WTC11 (cell line): ENCODE results near the gene FAM171A1. TPM values are rescaled to one million over a fixed set of nuclear protein-coding genes. Genes with fewer than 3 reads are reported as not detected.

Source experiments
- ATAC-seq: fragments of 200-7000 bp; cut with Tn5 transposase; 2 replicates; pipeline ENCODE4 v1.10.0; 2021; ENCODE audit warnings: mild to moderate bottlenecking, moderate library complexity
- CTCF ChIA-PET: fragments of 300-600 bp; sonication (Branson Sonifier 250); formaldehyde crosslinking; loops from one replicate; lab custom pipeline; 2021; ENCODE audit warnings: antibody characterized with exemption; lab: Charles Lee
- POLR2A ChIA-PET: fragments of 350-600 bp; sonication (Branson Sonifier 250); formaldehyde crosslinking; loops from one replicate; lab custom pipeline; 2021; ENCODE audit warnings: antibody characterized with exemption; lab: Charles Lee
- DNase-seq: peaks from one replicate; pipeline ENCODE4 v3.0.0; 2021; ENCODE audit warnings: low spot score
- H3K27ac Mint-ChIP-seq: 2 replicates; pipeline ENCODE4 v1.8.0; 2021; ENCODE audit warnings: mixed read lengths
- H3K27me3 Mint-ChIP-seq: 2 replicates; pipeline ENCODE4 v1.8.0; 2021; ENCODE audit warnings: low read depth, mild to moderate bottlenecking, moderate library complexity, mixed read lengths
- H3K36me3 Mint-ChIP-seq: 2 replicates; pipeline ENCODE4 v1.8.0; 2021; ENCODE audit warnings: mixed read lengths
- H3K4me1 Mint-ChIP-seq: 2 replicates; pipeline ENCODE4 v1.8.0; 2022; ENCODE audit warnings: mixed read lengths
- H3K4me3 Mint-ChIP-seq: 2 replicates; pipeline ENCODE4 v1.8.0; 2021; ENCODE audit warnings: mild to moderate bottlenecking, moderate library complexity, mixed read lengths
- H3K9me3 Mint-ChIP-seq: 2 replicates; pipeline ENCODE4 v1.8.0; 2021; ENCODE audit warnings: mixed read lengths
- AR ChIP-seq: fragments of 250-450 bp; sonication (Bioruptor Pico); IDR thresholded peaks from 2 replicates; pipeline ENCODE4 v1.9.0; 2021; ENCODE audit warnings: mild to moderate bottlenecking
- CDX4 ChIP-seq: fragments of 250-450 bp; sonication (Bioruptor Pico); IDR thresholded peaks from 2 replicates; pipeline ENCODE4 v1.9.0; 2021; ENCODE audit warnings: moderate library complexity, mild to moderate bottlenecking, inconsistent platforms, borderline replicate concordance
- E2F1 ChIP-seq: sonication (generic); formaldehyde crosslinking; IDR thresholded peaks from 2 replicates; pipeline ENCODE4 v1.8.0; 2022; ENCODE audit warnings: mild to moderate bottlenecking, missing genetic modification reagents
- ERG ChIP-seq: fragments of 250-450 bp; sonication (Bioruptor Pico); IDR thresholded peaks from 2 replicates; pipeline ENCODE4 v1.8.0; 2021; ENCODE audit warnings: mild to moderate bottlenecking
- FOXP1 ChIP-seq: sonication (generic); formaldehyde crosslinking; IDR thresholded peaks from 2 replicates; pipeline ENCODE4 v1.8.0; 2022; ENCODE audit warnings: missing genetic modification reagents, mild to moderate bottlenecking, moderate library complexity, borderline replicate concordance
- HMGXB4 ChIP-seq: sonication (generic); formaldehyde crosslinking; IDR thresholded peaks from 2 replicates; pipeline ENCODE4 v1.8.1; 2023; ENCODE audit warnings: mild to moderate bottlenecking, moderate library complexity, missing genetic modification reagents
- JAZF1 ChIP-seq: fragments of 250-450 bp; sonication (Bioruptor Pico); IDR thresholded peaks from 2 replicates; pipeline ENCODE4 v1.9.0; 2021; ENCODE audit warnings: moderate library complexity, mild to moderate bottlenecking, inconsistent platforms
- KAT7 ChIP-seq: sonication (generic); formaldehyde crosslinking; IDR thresholded peaks from 2 replicates; pipeline ENCODE4 v1.8.1; 2023; ENCODE audit warnings: missing genetic modification reagents, mild to moderate bottlenecking, borderline replicate concordance
- SMAD3 ChIP-seq: sonication (generic); formaldehyde crosslinking; IDR thresholded peaks from 2 replicates; pipeline ENCODE4 v1.8.0; 2022; ENCODE audit warnings: missing genetic modification reagents, mild to moderate bottlenecking, borderline replicate concordance
- USF1 ChIP-seq: sonication (generic); formaldehyde crosslinking; IDR thresholded peaks from 2 replicates; pipeline ENCODE4 v1.8.0; 2022; ENCODE audit warnings: mild to moderate bottlenecking, missing genetic modification reagents
- ZNF281 ChIP-seq: sonication (generic); formaldehyde crosslinking; IDR thresholded peaks from 2 replicates; pipeline ENCODE4 v1.8.0; 2023; ENCODE audit warnings: mild to moderate bottlenecking, missing genetic modification reagents
- ZNF396 ChIP-seq: fragments of 250-450 bp; sonication (Bioruptor Pico); IDR thresholded peaks from 2 replicates; pipeline ENCODE4 v1.8.0; 2021; ENCODE audit warnings: mild to moderate bottlenecking, moderate library complexity, borderline replicate concordance
- ZNF425 ChIP-seq: fragments of 250-450 bp; sonication (Bioruptor Pico); conservative IDR thresholded peaks from 2 replicates; pipeline ENCODE4 v1.9.0; 2021; ENCODE audit warnings: mild to moderate bottlenecking
- total RNA-seq: library from RNA; stranded (reverse); gene quantifications from 3 replicates; pipeline ENCODE4 v1.2.3, GENCODE V29; 2021

FAM171A1 gene
- total RNA-seq, 1 experiment from 2014 or later, result 33.9 TPM

GRCh38 chr10:15324611-15325010 lies 46.5 kb downstream of the FAM171A1 start:
- Mint-ChIP-seq H3K36me3 (0 out of 2 replicates have a peak, but pooled peaks cover 3% of the 10 kb centered on the region), H3K9me3 (peaks cover 10% of the 10 kb centered on the region)
- POLR2A ChIA-PET, result interaction anchor here (0.8 kb wide), 1 partner anchor 23 kb away, joined by 3 read pairs; no protein-coding TSS in a partner anchor
- ATAC-seq (no peak), DNase-seq (no peak)
- TF ChIP-seq ERG (no peak), HMGXB4 (CRISPR knock-in tag) (no peak), ZNF281 (no peak), SMAD3 (CRISPR knock-in tag) (no peak), KAT7 (CRISPR knock-in tag) (no peak), CDX4 (CRISPR knock-in tag) (no peak), AR (CRISPR knock-in tag) (no peak), ZNF396 (CRISPR knock-in tag) (no peak), ZNF425 (CRISPR knock-in tag) (no peak), JAZF1 (CRISPR knock-in tag) (no peak), FOXP1 (no peak), E2F1 (CRISPR knock-in tag) (no peak), USF1 (CRISPR knock-in tag) (no peak)
- TF ChIP-seq, all 79 proteins: peak for 0
- H3K27me3 Mint-ChIP-seq, result no peaks in the 10 kb centered on the region
- H3K4me1 Mint-ChIP-seq, result peaks cover 21% of the 10 kb centered on the region
- CTCF ChIA-PET, result interaction anchor here (1.3 kb wide), 1 partner anchor 23 kb away, joined by 4 read pairs; no protein-coding TSS in a partner anchor
- peak overlapping the region; percentile 20; the same call in 1 of the 2 replicates for H3K27ac Mint-ChIP-seq
- H3K4me3 Mint-ChIP-seq, result no peak overlapping the region
